Stomach (tissue), 9 donors: ENCODE results near the gene GDF7. TPM values are rescaled to one million over a fixed set of nuclear protein-coding genes. Genes with fewer than 3 reads are reported as not detected.

ENCODE experiments used
- DNase-seq, 2 donors: peaks; one replicate each; pipeline versions ENCODE4 v3.0.0 to v3.0.0-alpha.2; 2013 to 2019
- H3K27ac ChIP-seq, 5 donors: fragments of 200-600 bp in 4 of 5; sonication (generic) in 4 of 5; one replicate each; pipeline ENCODE4 v1.5.1; 2013 to 2019; ENCODE audit warnings: mild to moderate bottlenecking in 1 of 5, moderate library complexity in 1 of 5
- H3K27me3 ChIP-seq, 3 donors: fragments of 200-600 bp; sonication (generic); one replicate each; pipeline ENCODE4 v1.5.1; 2017 to 2019; ENCODE audit warnings: mixed run types in 1 of 3
- H3K36me3 ChIP-seq, 4 donors: fragments of 200-600 bp; sonication (generic); 1 replicate in 3 of 4; 2 replicates in 1 of 4; pipeline ENCODE4 v1.5.1; 2016 to 2019
- H3K4me1 ChIP-seq, 4 donors: fragments of 200-600 bp; sonication (generic); one replicate each; pipeline ENCODE4 v1.5.1; 2016 to 2019
- H3K4me3 ChIP-seq, 4 donors: fragments of 200-600 bp; sonication (generic) in 3 of 4; one replicate each; pipeline ENCODE4 v1.5.1; 2016 to 2019; ENCODE audit warnings: mild to moderate bottlenecking in 1 of 4
- H3K9me3 ChIP-seq, 4 donors: fragments of 200-600 bp; sonication (generic); one replicate each; pipeline ENCODE4 v1.5.1; 2016 to 2019
- EP300 ChIP-seq: sonication (generic); formaldehyde crosslinking; IDR thresholded peaks from one replicate; pipeline ENCODE4 v1.6.1; 2017; ENCODE audit warnings: antibody characterized with exemption
- POLR2A ChIP-seq, 4 donors: fragments of 450-650 bp; IDR thresholded peaks; one replicate each; pipeline ENCODE4 v1.6.1; 2016; ENCODE audit warnings: antibody characterized with exemption in 4 of 4, control low read depth in 2 of 4, mild to moderate bottlenecking in 1 of 4, moderate library complexity in 1 of 4
- POLR2AphosphoS5 ChIP-seq, 3 donors: sonication (generic); formaldehyde crosslinking; IDR thresholded peaks; one replicate each; pipeline ENCODE4 v1.6.1; 2016; ENCODE audit warnings: antibody characterized with exemption in 3 of 3
- WGBS, 5 donors: extraction: QIAGEN DNeasy Blood & Tissue Kit in 3 of 5; methylation state at CpG; one replicate each; pipeline versions ENCODE4 v1.1.5 to v1.1.7; 2013 to 2018; 5-methylcytosine and 5-hydroxymethylcytosine counted together
- intact Hi-C: fragments of 100-400 bp; cut with DNase I; formaldehyde crosslinking; loops from one replicate; pipeline ENCODE4 v1.15.1; 2023; ENCODE audit warnings: low total_unique reads
- polyA plus RNA-seq, 3 donors: library from polyadenylated mRNA; stranded (reverse); fragments of 200-250 nt; gene quantifications; one replicate each; pipeline ENCODE4 v1.2.3, GENCODE V29; 2013
- total RNA-seq, 5 donors: library from RNA; depleted of rRNA; stranded (reverse); fragments of >200 nt; gene quantifications; one replicate each; pipeline versions ENCODE4 v1.1.0 to v1.2.3, GENCODE V29; 2014 to 2016
- TF ChIP-seq, protein P1 (sequence below), 7 experiments: fragments of 450-650 bp in 4 of 7; fragments of 200-600 bp in 3 of 7; sonication (generic) in 3 of 7; IDR thresholded peaks; one replicate each; pipeline ENCODE4 v1.5.1; 2016 to 2019; ENCODE audit warnings: antibody characterized with exemption in 7 of 7, control low read depth in 2 of 7, mild to moderate bottlenecking in 1 of 7
- donor health status: healthy with polysubstance abuse.
- donor health status: Bipolar disorder and iron deficiency.
- donor health status: healthy.

GDF7 gene
- total and polyA plus RNA-seq, 8 donors = 0.10 to 1.3 (median 0.37) TPM; not detected in 3

DNA sequence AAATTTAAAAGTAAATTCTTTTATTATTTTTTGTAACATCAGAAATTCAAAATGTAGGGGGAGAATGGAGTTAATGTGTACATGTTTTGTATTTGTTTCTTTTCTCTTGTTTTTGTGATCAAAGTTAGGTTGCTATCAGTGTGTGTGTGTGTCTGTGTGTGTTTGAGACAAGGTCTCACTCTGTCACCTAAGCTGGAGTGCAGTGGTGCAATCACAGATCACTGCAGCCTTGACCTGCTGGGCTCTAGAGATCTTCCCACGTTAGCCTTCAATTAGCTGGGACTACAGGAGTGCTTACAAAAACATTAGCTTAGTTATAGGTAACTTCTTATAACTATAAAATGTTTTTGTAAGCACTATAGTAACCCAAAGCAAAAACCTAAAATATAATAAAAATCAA, 50.7 kb downstream of the GDF7 start:
- Histone ChIP-seq H3K4me3 (no peak overlapping the region), H3K9me3 (peaks cover 0 to 18% (median 3%) of the 10 kb centered on the region in 4 donors), H3K4me1 (no peaks in the 10 kb centered on the region), H3K27me3 (no peaks in the 10 kb centered on the region), H3K27ac (no peak overlapping the region), H3K36me3 (peaks cover 0 to 8% (median 0%) of the 10 kb centered on the region in 4 donors)
- TF ChIP-seq EP300 = no peak
- no peak for TF ChIP-seq POLR2AphosphoS5 (IDR thresholded peaks at IDR 0.05)
- TF ChIP-seq POLR2A (IDR thresholded peaks at IDR 0.05) = no peak
- intact Hi-C loops = no loop called here
- DNase-seq = no peak
- WGBS, 5 donors = 75 to 90% (median 86%) methylated on average over 1 of the region's 1 CpG

DNA sequence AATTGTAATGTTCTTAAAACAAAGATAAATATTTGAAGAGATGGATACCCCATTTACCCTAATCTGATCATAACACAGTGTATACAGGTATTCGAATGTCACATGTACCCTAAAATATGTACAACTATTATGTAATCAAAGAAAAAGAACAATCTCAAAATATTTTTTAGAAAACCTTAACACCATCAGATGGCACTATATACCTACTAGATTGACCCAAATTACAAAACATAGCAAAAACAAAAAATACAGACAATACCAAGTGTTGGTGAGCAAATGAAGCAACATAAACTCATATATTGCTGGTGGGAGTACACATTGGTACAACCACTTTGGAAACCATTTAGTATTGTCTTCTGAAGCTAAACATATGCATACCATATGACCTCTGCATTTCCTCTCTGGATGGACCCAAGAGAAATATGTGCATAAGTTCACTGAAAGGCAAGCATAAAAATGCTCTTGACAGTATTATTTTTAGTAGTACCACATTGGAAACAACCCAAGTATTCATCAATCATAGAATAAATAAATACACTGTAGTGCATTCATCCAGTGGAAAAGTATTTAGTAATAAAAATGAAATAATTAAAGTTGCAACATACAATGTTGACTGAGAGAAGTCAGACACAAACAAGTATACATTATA, 55.8 kb downstream of the GDF7 start:
- Histone ChIP-seq H3K27me3 (no peaks in the 10 kb centered on the region), H3K27ac (no peak overlapping the region)
- 92 to 100% (median 96%) methylated on average over 1 of the region's 1 CpG for WGBS, 5 donors

DNA sequence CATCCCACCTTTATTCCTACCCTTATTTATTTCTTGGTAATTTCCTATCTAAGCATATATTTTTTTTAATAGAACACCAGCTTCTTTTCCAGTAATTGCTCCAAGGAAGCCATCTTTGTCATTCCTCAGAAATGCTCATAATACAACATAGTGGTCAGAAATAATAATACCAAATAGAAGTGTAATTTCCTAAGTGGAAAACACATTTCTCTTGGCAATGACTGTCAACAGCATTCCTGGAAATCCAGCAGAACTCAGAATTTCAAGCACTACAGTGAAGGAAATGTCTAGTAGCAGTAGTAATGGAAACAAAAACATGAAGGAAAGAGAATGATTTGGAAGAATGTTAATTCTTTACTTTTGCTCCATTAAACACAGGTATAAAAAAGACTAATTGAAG, 56.6 kb downstream of the GDF7 start:
- TF ChIP-seq EP300 (no peak), POLR2A (IDR thresholded peaks at IDR 0.05) (no peak), POLR2AphosphoS5 (IDR thresholded peaks at IDR 0.05) (no peak)
- TF ChIP-seq, protein P1, sequence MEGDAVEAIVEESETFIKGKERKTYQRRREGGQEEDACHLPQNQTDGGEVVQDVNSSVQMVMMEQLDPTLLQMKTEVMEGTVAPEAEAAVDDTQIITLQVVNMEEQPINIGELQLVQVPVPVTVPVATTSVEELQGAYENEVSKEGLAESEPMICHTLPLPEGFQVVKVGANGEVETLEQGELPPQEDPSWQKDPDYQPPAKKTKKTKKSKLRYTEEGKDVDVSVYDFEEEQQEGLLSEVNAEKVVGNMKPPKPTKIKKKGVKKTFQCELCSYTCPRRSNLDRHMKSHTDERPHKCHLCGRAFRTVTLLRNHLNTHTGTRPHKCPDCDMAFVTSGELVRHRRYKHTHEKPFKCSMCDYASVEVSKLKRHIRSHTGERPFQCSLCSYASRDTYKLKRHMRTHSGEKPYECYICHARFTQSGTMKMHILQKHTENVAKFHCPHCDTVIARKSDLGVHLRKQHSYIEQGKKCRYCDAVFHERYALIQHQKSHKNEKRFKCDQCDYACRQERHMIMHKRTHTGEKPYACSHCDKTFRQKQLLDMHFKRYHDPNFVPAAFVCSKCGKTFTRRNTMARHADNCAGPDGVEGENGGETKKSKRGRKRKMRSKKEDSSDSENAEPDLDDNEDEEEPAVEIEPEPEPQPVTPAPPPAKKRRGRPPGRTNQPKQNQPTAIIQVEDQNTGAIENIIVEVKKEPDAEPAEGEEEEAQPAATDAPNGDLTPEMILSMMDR (IDR thresholded peaks at IDR 0.05) = no peak
- peaks cover 0 to 6% (median under 1%) of the 10 kb centered on the region in 4 donors for H3K36me3 ChIP-seq
- DNase-seq = no peak
- H3K27me3 ChIP-seq = no peaks in the 10 kb centered on the region
- intact Hi-C loops = no loop called here
- H3K4me1 ChIP-seq = peaks cover 5 to 6% (median 6%) of the 10 kb centered on the region in 4 donors
- no peak overlapping the region for H3K4me3 ChIP-seq
- peaks cover 0 to 3% (median 0%) of the 10 kb centered on the region in 4 donors for H3K9me3 ChIP-seq
- no peak overlapping the region for H3K27ac ChIP-seq

More for the DNA sequence above, 55.8 kb downstream of the GDF7 start:
- Histone ChIP-seq H3K9me3 (peaks cover 0 to 11% (median 2%) of the 10 kb centered on the region in 4 donors), H3K4me1 (no peaks in the 10 kb centered on the region), H3K36me3 (peaks cover 0 to 8% (median 3%) of the 10 kb centered on the region in 4 donors), H3K4me3 (no peak overlapping the region)
- intact Hi-C loops = no loop called here
- TF ChIP-seq, protein P1 (IDR thresholded peaks at IDR 0.05) = no peak
- no peak for DNase-seq

DNA sequence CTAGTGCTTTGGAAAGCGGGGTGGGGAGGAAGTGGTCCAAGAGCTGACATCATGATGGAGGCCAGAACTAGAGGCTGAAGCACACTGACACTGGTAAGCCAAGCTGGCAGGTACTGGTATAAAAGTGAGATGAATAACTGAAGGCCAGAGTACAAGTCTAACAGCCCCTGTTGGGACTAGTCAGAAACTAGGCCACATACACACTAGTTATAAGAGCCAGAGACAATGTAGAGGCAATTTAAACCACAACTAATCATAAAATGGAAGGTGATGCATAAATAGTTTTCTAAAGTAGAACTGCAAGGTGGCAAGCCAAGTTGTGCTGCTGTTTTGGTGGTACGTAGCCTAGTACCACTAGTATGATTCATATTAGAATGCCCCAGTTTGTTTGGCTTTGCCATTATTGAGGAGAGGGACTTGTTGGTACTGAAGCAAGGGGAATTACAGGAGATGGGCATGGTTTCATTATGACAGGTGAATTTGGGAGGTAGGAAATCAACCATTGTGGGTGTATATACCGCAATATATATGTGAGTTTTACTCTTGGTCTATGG, 57.6 kb downstream of the GDF7 start:
- H3K27ac ChIP-seq = no peak overlapping the region
- no peak overlapping the region for H3K4me3 ChIP-seq
- peaks cover 5 to 9% (median 8%) of the 10 kb centered on the region in 4 donors for H3K4me1 ChIP-seq
- peaks cover 0 to 6% (median 0%) of the 10 kb centered on the region in 4 donors for H3K36me3 ChIP-seq
- no peaks in the 10 kb centered on the region for H3K27me3 ChIP-seq
- 97 to 98% (median 98%) methylated on average over 3 of the region's 3 CpGs for WGBS, 5 donors
- intact Hi-C loops = no loop called here
- TF ChIP-seq POLR2AphosphoS5 (IDR thresholded peaks at IDR 0.05) = no peak
- TF ChIP-seq, protein P1 (IDR thresholded peaks at IDR 0.05) = no peak
- TF ChIP-seq EP300 = no peak
- no peak for TF ChIP-seq POLR2A (IDR thresholded peaks at IDR 0.05)
- H3K9me3 ChIP-seq = no peaks in the 10 kb centered on the region
- no peak for DNase-seq

DNA sequence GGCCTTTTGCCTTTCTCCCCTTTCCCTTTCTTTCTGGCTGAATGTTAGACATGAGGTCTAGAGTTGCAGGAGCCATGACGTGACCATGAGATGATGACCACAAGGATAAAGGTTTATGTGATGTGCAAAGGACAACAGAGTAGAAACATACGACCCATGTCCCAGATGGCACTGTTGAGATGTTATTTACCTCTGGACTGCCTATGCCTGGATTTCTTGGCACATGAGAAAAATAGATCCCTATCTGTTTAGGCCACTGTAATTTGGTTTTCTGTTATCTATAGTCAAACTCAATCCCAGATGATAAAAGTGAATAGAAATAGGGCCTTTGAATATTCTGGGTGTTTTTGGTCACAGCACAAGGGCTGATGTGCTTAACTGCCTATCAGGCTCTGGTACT, 58.8 kb downstream of the GDF7 start:
- Histone ChIP-seq H3K27ac (no peak overlapping the region), H3K36me3 (peaks cover 0 to 6% (median 0%) of the 10 kb centered on the region in 4 donors), H3K9me3 (no peaks in the 10 kb centered on the region), H3K27me3 (no peaks in the 10 kb centered on the region), H3K4me3 (no peak overlapping the region), H3K4me1 (peaks cover 5 to 9% (median 8%) of the 10 kb centered on the region in 4 donors)
- intact Hi-C loops = no loop called here
- DNase-seq = no peak
- TF ChIP-seq, protein P1 (IDR thresholded peaks at IDR 0.05) = no peak
- no peak for TF ChIP-seq POLR2AphosphoS5 (IDR thresholded peaks at IDR 0.05)
- TF ChIP-seq POLR2A (IDR thresholded peaks at IDR 0.05) = no peak
- no peak for TF ChIP-seq EP300
- WGBS, 5 donors = 91 to 98% (median 95%) methylated on average over 2 of the region's 2 CpGs
